Measurements from ENCODE around the gene KLLN. TPM values are rescaled to one million over a fixed set of nuclear protein-coding genes. Genes with fewer than 3 reads are reported as not detected.

Gene KLLN
- total RNA-seq, 4 donors from 2014 or later: 0.04 to 0.95 (median 0.40) TPM

DNA sequence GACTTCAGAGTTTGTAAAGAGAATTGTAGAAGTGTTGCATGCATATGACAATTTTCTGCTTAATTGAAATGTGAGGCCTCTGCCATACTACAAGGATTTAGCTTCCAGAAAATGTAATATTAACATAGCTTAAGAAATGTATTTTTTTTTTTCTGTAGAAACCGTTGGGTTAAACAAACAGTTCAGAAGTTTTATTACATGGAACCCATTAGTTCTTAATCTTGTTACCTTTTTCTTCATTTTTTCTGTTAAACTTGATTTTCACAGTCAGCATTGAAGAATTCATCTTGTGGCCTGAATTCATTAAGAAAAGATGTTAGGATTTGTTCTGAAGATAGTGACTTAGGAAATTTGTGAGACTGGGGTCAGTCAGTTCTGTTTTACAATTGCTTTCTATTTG, 4.9 kb upstream of the KLLN start:
- DNase-seq (ENCODE audit: low spot score in 2 of 2): no peak
- 7 to 10% methylated on average over 1 of the region's 1 CpG for WGBS, 2 donors
- TF ChIP-seq, protein P1, sequence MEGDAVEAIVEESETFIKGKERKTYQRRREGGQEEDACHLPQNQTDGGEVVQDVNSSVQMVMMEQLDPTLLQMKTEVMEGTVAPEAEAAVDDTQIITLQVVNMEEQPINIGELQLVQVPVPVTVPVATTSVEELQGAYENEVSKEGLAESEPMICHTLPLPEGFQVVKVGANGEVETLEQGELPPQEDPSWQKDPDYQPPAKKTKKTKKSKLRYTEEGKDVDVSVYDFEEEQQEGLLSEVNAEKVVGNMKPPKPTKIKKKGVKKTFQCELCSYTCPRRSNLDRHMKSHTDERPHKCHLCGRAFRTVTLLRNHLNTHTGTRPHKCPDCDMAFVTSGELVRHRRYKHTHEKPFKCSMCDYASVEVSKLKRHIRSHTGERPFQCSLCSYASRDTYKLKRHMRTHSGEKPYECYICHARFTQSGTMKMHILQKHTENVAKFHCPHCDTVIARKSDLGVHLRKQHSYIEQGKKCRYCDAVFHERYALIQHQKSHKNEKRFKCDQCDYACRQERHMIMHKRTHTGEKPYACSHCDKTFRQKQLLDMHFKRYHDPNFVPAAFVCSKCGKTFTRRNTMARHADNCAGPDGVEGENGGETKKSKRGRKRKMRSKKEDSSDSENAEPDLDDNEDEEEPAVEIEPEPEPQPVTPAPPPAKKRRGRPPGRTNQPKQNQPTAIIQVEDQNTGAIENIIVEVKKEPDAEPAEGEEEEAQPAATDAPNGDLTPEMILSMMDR (IDR thresholded peaks at IDR 0.05): no peak
- TF ChIP-seq POLR2A (IDR thresholded peaks at IDR 0.05): no peak
- no peak overlapping the region for H3K4me3 ChIP-seq (ENCODE audit: low read depth, poor library complexity, severe bottlenecking)
- intact Hi-C loops (cut with DNase I; ENCODE audit: low total_unique reads): loop anchor here (10.0 kb wide), 1 partner anchor 517 kb away; no protein-coding TSS in a partner anchor

DNA sequence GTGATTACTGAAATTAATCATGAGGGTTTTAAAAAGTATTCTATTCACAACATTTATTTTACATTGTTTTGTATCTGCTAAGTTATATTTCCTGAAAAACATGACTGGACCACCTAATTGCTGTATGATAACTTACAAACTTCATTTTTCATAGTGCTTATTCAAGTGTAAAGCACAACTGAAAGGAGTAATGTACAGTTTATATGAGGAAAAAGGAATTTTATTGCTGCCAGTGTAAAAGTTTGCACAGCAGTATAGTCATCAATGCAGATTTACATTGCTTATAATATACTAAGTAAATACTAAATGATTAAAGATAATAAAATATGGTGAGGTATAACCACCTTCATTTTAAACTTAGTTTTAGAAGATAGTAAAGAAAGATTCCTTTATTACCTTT, 4.1 kb upstream of the KLLN start:
- DNase-seq (ENCODE audit: low spot score in 2 of 2): no peak
- no peak overlapping the region for H3K4me3 ChIP-seq (ENCODE audit: low read depth, poor library complexity, severe bottlenecking)
- intact Hi-C loops (cut with DNase I; ENCODE audit: low total_unique reads): loop anchor here (10.0 kb wide), 1 partner anchor 517 kb away; no protein-coding TSS in a partner anchor
- TF ChIP-seq, protein P1 (IDR thresholded peaks at IDR 0.05): no peak
- TF ChIP-seq POLR2A (IDR thresholded peaks at IDR 0.05): no peak

DNA sequence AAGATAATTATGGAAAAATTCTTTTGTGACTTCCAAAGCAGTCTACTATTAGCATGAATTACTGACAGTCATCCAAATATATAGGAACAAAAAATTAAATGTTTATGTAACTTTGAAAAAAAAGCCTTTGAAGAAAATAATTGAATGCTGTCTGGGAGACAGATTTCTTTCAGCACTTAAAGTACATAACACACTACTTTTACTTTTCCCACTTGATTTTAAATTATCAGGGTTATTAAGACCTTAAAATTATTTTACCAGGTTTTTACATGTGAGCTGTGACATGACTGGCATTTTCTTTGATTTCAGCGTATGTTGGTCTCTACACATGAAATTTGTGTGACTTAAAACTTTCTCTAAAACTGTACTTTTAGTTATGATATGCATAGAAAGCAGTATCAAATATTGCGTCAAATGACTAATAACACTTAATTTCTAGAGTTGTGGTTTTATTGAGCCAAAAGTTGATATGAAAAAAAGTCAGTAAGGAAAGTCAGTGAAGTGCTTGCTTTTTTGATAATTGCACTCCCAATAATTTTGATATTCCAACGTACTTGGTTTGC, 3.2 kb upstream of the KLLN start:
- no peak overlapping the region for H3K4me3 ChIP-seq (ENCODE audit: low read depth, poor library complexity, severe bottlenecking)
- intact Hi-C loops (cut with DNase I; ENCODE audit: low total_unique reads): loop anchor here (10.0 kb wide), 1 partner anchor 518 kb away; no protein-coding TSS in a partner anchor
- no peak for TF ChIP-seq POLR2A (IDR thresholded peaks at IDR 0.05)
- TF ChIP-seq, protein P1 (IDR thresholded peaks at IDR 0.05): no peak
- WGBS, 2 donors: 2 to 4% methylated on average over 3 of the region's 3 CpGs
- DNase-seq (ENCODE audit: low spot score in 2 of 2): no peak

DNA sequence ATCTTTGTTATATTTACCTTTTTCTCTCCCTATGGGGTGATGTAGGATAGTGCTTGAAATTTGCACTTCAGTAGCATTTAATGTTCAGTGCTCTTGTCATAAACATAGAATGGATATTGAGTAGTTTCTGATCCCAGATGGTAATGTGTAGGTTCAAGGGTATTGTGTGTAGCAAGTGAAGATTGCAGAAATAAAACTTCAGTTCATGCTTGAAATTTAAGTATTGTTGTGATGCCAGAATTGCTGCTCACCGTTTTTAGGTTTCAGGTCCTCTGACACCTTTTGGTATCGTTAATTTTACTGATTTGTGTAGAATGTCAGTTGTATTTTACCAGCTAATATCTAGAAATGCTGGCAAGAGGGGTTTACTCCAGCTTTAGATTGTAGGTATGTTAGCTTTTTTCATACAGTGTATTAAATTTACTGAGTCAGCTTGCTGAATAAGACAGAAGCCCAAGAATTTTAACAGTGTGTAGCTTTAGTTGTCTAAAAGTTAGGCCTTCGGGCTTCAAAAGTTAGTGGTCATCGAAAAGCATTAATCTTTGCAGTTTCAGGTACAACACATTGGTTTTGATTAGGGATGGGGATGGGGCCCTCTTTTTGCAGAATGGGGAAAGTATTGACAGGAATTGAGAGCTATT, 2.0 kb upstream of the KLLN start:
- peak overlapping the region; percentile 97 for H3K4me3 ChIP-seq (ENCODE audit: low read depth, poor library complexity, severe bottlenecking)
- no peak for DNase-seq (ENCODE audit: low spot score in 2 of 2)
- TF ChIP-seq, protein P1 (IDR thresholded peaks at IDR 0.05): no peak
- TF ChIP-seq POLR2A (IDR thresholded peaks at IDR 0.05): no peak
- 0 to 3% methylated on average over 4 of the region's 4 CpGs for WGBS, 2 donors
- intact Hi-C loops (cut with DNase I; ENCODE audit: low total_unique reads): loop anchor here (10.0 kb wide), 1 partner anchor 519 kb away; no protein-coding TSS in a partner anchor

DNA sequence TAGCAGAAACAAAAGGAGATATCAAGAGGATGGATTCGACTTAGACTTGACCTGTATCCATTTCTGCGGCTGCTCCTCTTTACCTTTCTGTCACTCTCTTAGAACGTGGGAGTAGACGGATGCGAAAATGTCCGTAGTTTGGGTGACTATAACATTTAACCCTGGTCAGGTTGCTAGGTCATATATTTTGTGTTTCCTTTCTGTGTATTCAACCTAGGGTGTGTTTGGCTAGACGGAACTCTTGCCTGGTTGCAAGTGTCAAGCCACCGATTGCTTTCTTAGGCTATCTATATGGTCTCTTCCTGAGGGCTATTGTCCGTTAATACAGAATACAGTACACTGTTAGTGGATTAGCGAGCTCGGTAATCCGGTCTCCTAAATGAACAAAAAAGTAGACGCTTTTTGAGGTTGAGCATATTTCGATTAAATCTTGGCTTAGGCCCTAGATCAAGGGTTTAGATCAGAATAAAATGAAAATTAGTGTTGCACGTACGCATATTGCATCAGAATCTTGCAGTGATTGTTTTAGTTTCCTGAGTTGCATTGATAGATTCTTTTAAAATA, 1.2 kb upstream of the KLLN start:
- intact Hi-C loops (cut with DNase I; ENCODE audit: low total_unique reads): loop anchor here (10.0 kb wide), 1 partner anchor 520 kb away; no protein-coding TSS in a partner anchor
- no peak for DNase-seq (ENCODE audit: low spot score in 2 of 2)
- WGBS, 2 donors: 0 to 1% methylated on average over 16 of the region's 16 CpGs
- TF ChIP-seq, protein P1 (IDR thresholded peaks at IDR 0.05): no peak
- TF ChIP-seq POLR2A (IDR thresholded peaks at IDR 0.05): no peak
- peak overlapping the region; percentile 97 for H3K4me3 ChIP-seq (ENCODE audit: low read depth, poor library complexity, severe bottlenecking)

DNA sequence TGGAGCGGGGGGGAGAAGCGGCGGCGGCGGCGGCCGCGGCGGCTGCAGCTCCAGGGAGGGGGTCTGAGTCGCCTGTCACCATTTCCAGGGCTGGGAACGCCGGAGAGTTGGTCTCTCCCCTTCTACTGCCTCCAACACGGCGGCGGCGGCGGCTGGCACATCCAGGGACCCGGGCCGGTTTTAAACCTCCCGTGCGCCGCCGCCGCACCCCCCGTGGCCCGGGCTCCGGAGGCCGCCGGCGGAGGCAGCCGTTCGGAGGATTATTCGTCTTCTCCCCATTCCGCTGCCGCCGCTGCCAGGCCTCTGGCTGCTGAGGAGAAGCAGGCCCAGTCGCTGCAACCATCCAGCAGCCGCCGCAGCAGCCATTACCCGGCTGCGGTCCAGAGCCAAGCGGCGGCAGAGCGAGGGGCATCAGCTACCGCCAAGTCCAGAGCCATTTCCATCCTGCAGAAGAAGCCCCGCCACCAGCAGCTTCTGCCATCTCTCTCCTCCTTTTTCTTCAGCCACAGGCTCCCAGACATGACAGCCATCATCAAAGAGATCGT, 690 bp upstream of the KLLN start:
- intact Hi-C loops (cut with DNase I; ENCODE audit: low total_unique reads): loop anchor here (10.0 kb wide), 1 partner anchor 521 kb away; no protein-coding TSS in a partner anchor
- 0% methylated on average over 22 to 37 of the region's 47 CpGs for WGBS, 2 donors
- DNase-seq (ENCODE audit: low spot score in 2 of 2): peak in 1 of 2 donors; percentile 88
- H3K4me3 ChIP-seq (ENCODE audit: low read depth, poor library complexity, severe bottlenecking): peak overlapping the region; percentile 97
